ENCODE data around the gene MVB12B.

DNA sequence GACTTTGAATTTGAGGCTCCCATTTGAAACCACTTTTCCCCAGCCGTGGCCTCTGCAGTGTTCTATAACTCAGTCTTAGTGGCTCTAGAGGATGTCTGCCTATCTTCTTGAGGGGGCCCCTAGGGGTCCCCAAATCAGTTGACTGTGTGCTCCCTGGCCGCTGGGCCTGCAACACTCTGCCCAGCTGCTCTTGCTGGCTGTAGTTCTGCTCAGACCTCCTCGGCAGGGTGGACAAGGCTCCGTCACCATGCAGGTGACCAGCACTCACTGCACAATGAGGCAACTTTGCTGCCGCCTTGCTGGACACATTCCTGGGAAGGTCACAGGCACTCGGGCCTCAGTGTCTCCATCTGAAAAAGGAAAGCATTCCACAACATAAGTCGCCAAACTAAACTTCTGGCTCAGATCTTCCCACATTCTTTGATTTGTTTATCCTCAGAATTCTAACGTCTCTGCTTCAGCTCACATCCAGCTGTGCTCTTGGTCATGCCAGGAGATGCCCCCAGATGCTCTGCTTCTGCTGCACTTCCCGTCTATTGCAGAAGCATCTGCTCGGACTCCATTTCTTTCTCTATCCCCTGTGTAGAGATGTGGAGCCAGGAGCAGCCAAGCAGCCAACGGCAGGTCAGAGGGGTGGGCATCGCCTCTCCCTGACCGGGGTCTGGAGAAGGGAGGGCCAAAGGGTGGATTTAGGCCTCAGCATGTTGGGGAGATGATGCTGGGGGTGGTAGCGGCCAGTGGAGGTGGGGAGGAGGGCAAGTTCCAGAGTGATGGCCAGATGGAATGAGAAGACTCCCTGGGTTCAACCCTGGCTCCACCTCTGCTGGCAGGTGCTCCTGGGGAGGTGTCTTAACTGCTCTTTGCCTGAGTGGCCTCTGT is 133.6 kb downstream of the MVB12B start:
- TF ChIP-seq, protein P1, sequence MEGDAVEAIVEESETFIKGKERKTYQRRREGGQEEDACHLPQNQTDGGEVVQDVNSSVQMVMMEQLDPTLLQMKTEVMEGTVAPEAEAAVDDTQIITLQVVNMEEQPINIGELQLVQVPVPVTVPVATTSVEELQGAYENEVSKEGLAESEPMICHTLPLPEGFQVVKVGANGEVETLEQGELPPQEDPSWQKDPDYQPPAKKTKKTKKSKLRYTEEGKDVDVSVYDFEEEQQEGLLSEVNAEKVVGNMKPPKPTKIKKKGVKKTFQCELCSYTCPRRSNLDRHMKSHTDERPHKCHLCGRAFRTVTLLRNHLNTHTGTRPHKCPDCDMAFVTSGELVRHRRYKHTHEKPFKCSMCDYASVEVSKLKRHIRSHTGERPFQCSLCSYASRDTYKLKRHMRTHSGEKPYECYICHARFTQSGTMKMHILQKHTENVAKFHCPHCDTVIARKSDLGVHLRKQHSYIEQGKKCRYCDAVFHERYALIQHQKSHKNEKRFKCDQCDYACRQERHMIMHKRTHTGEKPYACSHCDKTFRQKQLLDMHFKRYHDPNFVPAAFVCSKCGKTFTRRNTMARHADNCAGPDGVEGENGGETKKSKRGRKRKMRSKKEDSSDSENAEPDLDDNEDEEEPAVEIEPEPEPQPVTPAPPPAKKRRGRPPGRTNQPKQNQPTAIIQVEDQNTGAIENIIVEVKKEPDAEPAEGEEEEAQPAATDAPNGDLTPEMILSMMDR (IDR thresholded peaks at IDR 0.05), result no peak
- no peak for TF ChIP-seq ZFX (IDR thresholded peaks at IDR 0.05; ENCODE audit: borderline replicate concordance)

All from 22Rv1 (cell line).